ENCODE data around the gene EHBP1. TPM values are rescaled to one million over a fixed set of nuclear protein-coding genes. Genes with fewer than 3 reads are reported as not detected.

Gene EHBP1
- total and polyA plus RNA-seq, 8 donors = 10.2 to 142 (median 37.9) TPM

DNA sequence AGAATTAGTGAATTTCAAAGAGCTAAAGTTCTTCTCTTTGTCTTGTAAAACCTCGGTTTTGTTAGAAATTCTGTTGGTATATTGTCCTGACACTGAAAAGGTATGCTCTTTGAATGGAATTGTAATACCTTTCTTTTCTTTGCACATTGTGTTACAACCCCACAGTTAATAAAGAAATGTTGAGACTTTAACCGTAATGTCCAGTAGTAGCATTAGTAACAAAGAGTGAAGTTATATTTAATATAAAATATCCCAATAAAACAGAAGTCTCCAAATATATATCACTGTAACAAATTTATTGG is 69.8 kb downstream of the EHBP1 start:
- no peak for DNase-seq
- Histone ChIP-seq H3K4me3 (no peak overlapping the region), H3K9me3 (no peaks in the 10 kb centered on the region), H3K27me3 (no peaks in the 10 kb centered on the region), H3K27ac (no peak overlapping the region), H3K36me3 (no peaks in the 10 kb centered on the region), H3K4me1 (peaks cover 0 to 20% (median 5%) of the 10 kb centered on the region in 4 donors)
- TF ChIP-seq, protein P1, sequence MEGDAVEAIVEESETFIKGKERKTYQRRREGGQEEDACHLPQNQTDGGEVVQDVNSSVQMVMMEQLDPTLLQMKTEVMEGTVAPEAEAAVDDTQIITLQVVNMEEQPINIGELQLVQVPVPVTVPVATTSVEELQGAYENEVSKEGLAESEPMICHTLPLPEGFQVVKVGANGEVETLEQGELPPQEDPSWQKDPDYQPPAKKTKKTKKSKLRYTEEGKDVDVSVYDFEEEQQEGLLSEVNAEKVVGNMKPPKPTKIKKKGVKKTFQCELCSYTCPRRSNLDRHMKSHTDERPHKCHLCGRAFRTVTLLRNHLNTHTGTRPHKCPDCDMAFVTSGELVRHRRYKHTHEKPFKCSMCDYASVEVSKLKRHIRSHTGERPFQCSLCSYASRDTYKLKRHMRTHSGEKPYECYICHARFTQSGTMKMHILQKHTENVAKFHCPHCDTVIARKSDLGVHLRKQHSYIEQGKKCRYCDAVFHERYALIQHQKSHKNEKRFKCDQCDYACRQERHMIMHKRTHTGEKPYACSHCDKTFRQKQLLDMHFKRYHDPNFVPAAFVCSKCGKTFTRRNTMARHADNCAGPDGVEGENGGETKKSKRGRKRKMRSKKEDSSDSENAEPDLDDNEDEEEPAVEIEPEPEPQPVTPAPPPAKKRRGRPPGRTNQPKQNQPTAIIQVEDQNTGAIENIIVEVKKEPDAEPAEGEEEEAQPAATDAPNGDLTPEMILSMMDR (IDR thresholded peaks at IDR 0.05) = no peak
- TF ChIP-seq POLR2AphosphoS5 (IDR thresholded peaks at IDR 0.05) = no peak
- no peak for TF ChIP-seq EP300 (IDR thresholded peaks at IDR 0.05)
- TF ChIP-seq POLR2A (IDR thresholded peaks at IDR 0.05) = no peak
- 32 to 40% (median 33%) methylated on average over 2 of the region's 2 CpGs for WGBS, 5 donors
- intact Hi-C loops (cut with DNase I; ENCODE audit: low total_unique reads) = no loop called here

DNA sequence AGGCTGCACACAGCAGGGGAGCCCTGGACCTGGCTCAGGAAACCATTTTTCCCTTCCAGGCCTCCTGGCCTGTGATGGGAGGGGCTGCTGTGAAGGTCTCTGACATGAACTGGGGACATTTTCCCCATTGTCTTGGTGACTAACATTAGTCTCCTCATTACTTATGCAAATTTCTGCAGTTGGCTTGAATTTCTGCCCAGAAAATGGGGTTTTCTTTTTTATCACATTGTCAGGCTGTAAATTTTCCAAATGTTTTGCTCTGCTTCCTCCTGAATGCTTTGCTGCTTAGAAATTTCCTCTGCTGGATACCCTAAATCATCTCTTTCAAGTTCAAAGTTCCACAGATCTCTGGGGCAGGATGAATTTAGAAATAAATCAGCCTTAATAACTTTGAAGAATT is 78.2 kb downstream of the EHBP1 start:
- Histone ChIP-seq H3K27ac (no peak overlapping the region), H3K27me3 (no peaks in the 10 kb centered on the region), H3K9me3 (no peaks in the 10 kb centered on the region), H3K36me3 (no peaks in the 10 kb centered on the region), H3K4me1 (peaks cover 0 to 57% (median 16%) of the 10 kb centered on the region in 4 donors), H3K4me3 (no peak overlapping the region)
- TF ChIP-seq EP300 (IDR thresholded peaks at IDR 0.05) (no peak), POLR2A (IDR thresholded peaks at IDR 0.05) (no peak), POLR2AphosphoS5 (IDR thresholded peaks at IDR 0.05) (no peak)
- no peak for DNase-seq
- intact Hi-C loops (cut with DNase I; ENCODE audit: low total_unique reads) = no loop called here

DNA sequence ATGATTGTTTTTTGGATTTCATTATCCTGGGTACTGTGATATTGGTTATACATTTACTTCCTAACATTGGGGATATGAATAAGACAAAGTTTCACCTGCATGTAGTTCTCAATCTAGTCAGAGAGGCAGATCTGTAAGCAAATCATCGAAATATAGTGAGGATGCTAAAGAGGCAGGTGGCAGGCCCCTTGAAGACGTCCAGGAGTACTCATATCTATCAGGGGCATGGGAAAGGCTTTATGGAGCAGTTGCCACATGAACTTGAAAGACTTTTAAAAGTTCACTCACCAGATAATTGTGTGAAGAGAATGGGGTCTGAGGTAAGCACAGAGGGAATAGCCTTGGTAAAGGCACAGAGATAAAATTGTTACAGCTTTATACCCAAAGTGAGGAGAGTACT is 78.8 kb downstream of the EHBP1 start:
- no peaks in the 10 kb centered on the region for H3K36me3 ChIP-seq
- WGBS, 5 donors = 49 to 92% (median 69%) methylated on average over 2 of the region's 2 CpGs
- DNase-seq = no peak
- intact Hi-C loops (cut with DNase I; ENCODE audit: low total_unique reads) = no loop called here
- no peak overlapping the region for H3K27ac ChIP-seq
- no peak overlapping the region for H3K4me3 ChIP-seq
- H3K27me3 ChIP-seq = no peaks in the 10 kb centered on the region
- TF ChIP-seq POLR2AphosphoS5 (IDR thresholded peaks at IDR 0.05) = no peak
- peaks cover 0 to 60% (median 19%) of the 10 kb centered on the region in 4 donors for H3K4me1 ChIP-seq
- H3K9me3 ChIP-seq = no peaks in the 10 kb centered on the region

DNA sequence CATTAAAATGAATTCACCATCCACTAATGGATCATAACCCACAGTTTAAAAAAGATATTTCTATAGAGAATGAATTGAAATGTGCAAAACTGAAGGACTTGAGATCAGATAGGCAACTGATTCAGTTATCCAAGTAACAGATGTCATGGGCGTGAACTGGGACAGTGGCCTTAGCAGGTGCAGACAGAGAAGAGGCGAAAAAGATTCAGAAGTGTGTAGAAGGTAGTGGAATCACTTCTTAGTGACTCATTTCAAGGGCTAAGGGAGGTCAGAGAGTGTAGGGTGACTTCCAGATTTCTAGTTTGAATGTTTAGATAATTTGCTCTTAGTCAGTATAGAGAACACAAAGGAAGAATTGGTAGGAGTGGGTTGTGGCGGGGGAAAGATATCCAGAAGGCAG is 79.7 kb downstream of the EHBP1 start:
- Histone ChIP-seq H3K27me3 (no peaks in the 10 kb centered on the region), H3K27ac (no peak overlapping the region), H3K36me3 (no peaks in the 10 kb centered on the region), H3K9me3 (no peaks in the 10 kb centered on the region), H3K4me3 (no peak overlapping the region), H3K4me1 (peaks cover 5 to 69% (median 26%) of the 10 kb centered on the region in 4 donors)
- 86 to 92% (median 88%) methylated on average over 3 of the region's 3 CpGs for WGBS, 5 donors
- TF ChIP-seq, protein P1 (IDR thresholded peaks at IDR 0.05) = no peak
- TF ChIP-seq POLR2AphosphoS5 (IDR thresholded peaks at IDR 0.05) (no peak), EP300 (IDR thresholded peaks at IDR 0.05) (no peak), POLR2A (IDR thresholded peaks at IDR 0.05) (no peak)
- intact Hi-C loops (cut with DNase I; ENCODE audit: low total_unique reads) = no loop called here
- no peak for DNase-seq

DNA sequence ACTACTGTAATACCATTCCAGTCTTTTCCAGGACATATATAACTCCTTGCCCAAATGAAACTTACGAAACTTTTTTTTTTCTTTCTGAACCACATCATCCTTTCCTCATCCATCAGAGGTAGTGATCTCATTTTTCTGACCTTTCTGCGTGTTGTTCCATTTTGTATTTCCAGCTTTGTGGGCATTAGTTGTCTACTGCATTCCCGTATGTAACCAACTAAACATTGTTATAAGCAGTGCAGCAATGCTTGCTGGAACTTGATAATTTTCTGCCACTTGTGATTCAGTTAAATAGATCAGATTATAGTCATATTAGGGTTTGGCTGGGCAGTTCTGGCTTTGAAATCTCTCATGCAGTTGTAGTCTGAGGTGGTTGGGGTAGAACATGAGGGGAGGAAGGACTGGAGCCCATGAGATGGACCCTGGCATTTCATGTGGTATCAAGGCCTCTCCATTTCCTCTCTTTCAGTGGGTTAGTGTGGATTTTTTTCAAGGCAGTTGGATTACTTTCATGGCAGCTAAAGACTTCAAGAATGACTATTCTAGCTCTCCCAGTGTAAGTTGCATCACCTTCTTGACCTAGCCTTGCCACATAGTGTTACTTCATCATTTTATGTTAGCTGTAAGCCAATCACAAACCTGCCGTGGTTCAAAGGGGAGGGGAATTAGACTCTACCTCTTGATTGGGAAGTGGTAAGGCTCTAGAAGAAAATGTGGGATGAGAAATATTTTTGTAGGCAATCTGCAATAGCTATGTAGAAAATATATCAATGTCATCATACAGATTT is 80.5 kb downstream of the EHBP1 start:
- H3K4me3 ChIP-seq = no peak overlapping the region
- H3K9me3 ChIP-seq = no peaks in the 10 kb centered on the region
- no peak overlapping the region for H3K27ac ChIP-seq
- DNase-seq = no peak
- intact Hi-C loops (cut with DNase I; ENCODE audit: low total_unique reads) = no loop called here
- no peaks in the 10 kb centered on the region for H3K27me3 ChIP-seq
- no peaks in the 10 kb centered on the region for H3K36me3 ChIP-seq
- 81 to 94% (median 91%) methylated on average over 4 of the region's 4 CpGs for WGBS, 5 donors
- H3K4me1 ChIP-seq = peaks cover 5 to 71% (median 27%) of the 10 kb centered on the region in 4 donors
- TF ChIP-seq POLR2A (IDR thresholded peaks at IDR 0.05) = no peak
- no peak for TF ChIP-seq POLR2AphosphoS5 (IDR thresholded peaks at IDR 0.05)
- no peak for TF ChIP-seq EP300 (IDR thresholded peaks at IDR 0.05)
- TF ChIP-seq, protein P1 (IDR thresholded peaks at IDR 0.05) = no peak

All from stomach (tissue), 9 donors.